ENCODE data around the gene TMEM232.

Gene TMEM232

GRCh38 chr5:110383231-110383630 is 343.2 kb downstream of the TMEM232 start:
- DNase-seq = no peak

GRCh38 chr5:110377943-110378342 is 348.5 kb downstream of the TMEM232 start:
- DNase-seq = no peak

GRCh38 chr5:110377361-110377760 is 349.1 kb downstream of the TMEM232 start:
- DNase-seq = no peak

GRCh38 chr5:110376281-110376951 is 350.1 kb downstream of the TMEM232 start:
- no peak for DNase-seq

GRCh38 chr5:110371725-110372041 is 354.8 kb downstream of the TMEM232 start:
- peak; percentile 12 for DNase-seq

- DNase-seq = no peak
Observed at GRCh38 chr5:110371011-110371724, 355.3 kb downstream of the TMEM232 start.

Measured in KG1 (cell line).